Activated naive CD8-positive, alpha-beta T cell treated with anti-CD3 and anti-CD28 coated beads, Interleukin-2, amount 50 U/mL, for 24 hours (primary cell): ENCODE data around the gene BAAT.

Experiments used
- ATAC-seq: fragments of 150-1000 bp; cut with Tn5 transposase; one replicate; pipeline ENCODE4 v1.10.0; 2021
- DNase-seq: peaks from one replicate; pipeline ENCODE4 v3.0.0; 2021
- H3K27ac Mint-ChIP-seq: one replicate; pipeline ENCODE4 v1.8.0; 2021; ENCODE audit warnings: mild to moderate bottlenecking, mixed read lengths
- H3K27me3 Mint-ChIP-seq: one replicate; pipeline ENCODE4 v1.8.0; 2021; ENCODE audit warnings: mixed read lengths
- H3K36me3 Mint-ChIP-seq: one replicate; pipeline ENCODE4 v1.8.0; 2021; ENCODE audit warnings: low read depth, mixed read lengths
- H3K4me1 Mint-ChIP-seq: one replicate; pipeline ENCODE4 v1.8.0; 2021; ENCODE audit warnings: mixed read lengths
- H3K4me3 Mint-ChIP-seq: one replicate; pipeline ENCODE4 v1.8.0; 2021; ENCODE audit warnings: mild to moderate bottlenecking, moderate library complexity, mixed read lengths
- H3K9me3 Mint-ChIP-seq: one replicate; pipeline ENCODE4 v1.8.0; 2021; ENCODE audit warnings: mixed read lengths

BAAT gene

GRCh38 chr9:101383361-101383760 is 1.4 kb downstream of the BAAT start:
- no peak overlapping the region for H3K27ac Mint-ChIP-seq
- H3K27me3 Mint-ChIP-seq: peaks cover 3% of the 10 kb centered on the region
- H3K36me3 Mint-ChIP-seq: peaks cover 26% of the 10 kb centered on the region
- H3K4me3 Mint-ChIP-seq: no peak overlapping the region
- H3K4me1 Mint-ChIP-seq: no peaks in the 10 kb centered on the region
- no peak for DNase-seq
- peaks cover 11% of the 10 kb centered on the region for H3K9me3 Mint-ChIP-seq
- ATAC-seq: no peak

DNA sequence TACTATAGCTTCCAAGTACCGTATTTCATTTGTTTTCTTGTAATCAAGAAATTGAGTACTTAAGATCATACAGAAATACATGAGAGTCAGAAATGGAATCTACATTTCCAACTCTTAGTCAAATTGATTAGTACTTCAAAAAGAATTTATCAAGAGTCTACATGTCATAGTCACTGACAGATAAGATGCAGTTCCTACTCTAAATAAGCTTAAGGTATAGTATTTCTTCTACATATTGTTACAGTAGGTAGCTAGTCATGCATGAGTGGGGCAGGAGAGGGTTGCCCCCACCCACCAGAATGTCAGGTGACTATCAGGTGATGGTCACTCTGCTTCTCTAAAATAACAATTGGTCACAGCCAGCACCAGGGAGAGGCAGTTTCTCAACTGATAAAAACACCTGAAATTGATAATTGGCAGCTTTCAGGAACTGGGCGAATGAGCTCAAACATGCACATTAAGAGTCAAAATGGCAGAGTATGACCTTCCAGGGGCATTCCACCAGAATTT is 2.9 kb downstream of the BAAT start:
- ATAC-seq (no peak), DNase-seq (no peak)
- peaks cover 3% of the 10 kb centered on the region for H3K27me3 Mint-ChIP-seq
- H3K4me3 Mint-ChIP-seq: no peak overlapping the region
- peaks cover 11% of the 10 kb centered on the region for H3K9me3 Mint-ChIP-seq
- H3K4me1 Mint-ChIP-seq: no peaks in the 10 kb centered on the region
- peaks cover 16% of the 10 kb centered on the region for H3K36me3 Mint-ChIP-seq
- H3K27ac Mint-ChIP-seq: no peak overlapping the region

GRCh38 chr9:101381118-101381517 is 3.7 kb downstream of the BAAT start:
- DNase-seq (no peak), ATAC-seq (no peak)
- Mint-ChIP-seq H3K27me3 (peaks cover 3% of the 10 kb centered on the region), H3K36me3 (peaks cover 14% of the 10 kb centered on the region), H3K4me1 (no peaks in the 10 kb centered on the region), H3K9me3 (peaks cover 9% of the 10 kb centered on the region), H3K4me3 (no peak overlapping the region), H3K27ac (no peak overlapping the region)

GRCh38 chr9:101380295-101380694 is 4.5 kb downstream of the BAAT start:
- Mint-ChIP-seq H3K27ac (no peak overlapping the region), H3K27me3 (peaks cover 7% of the 10 kb centered on the region), H3K4me1 (no peaks in the 10 kb centered on the region), H3K4me3 (no peak overlapping the region), H3K9me3 (peaks cover 6% of the 10 kb centered on the region), H3K36me3 (peaks cover 8% of the 10 kb centered on the region)
- no peak for ATAC-seq
- no peak for DNase-seq

DNA sequence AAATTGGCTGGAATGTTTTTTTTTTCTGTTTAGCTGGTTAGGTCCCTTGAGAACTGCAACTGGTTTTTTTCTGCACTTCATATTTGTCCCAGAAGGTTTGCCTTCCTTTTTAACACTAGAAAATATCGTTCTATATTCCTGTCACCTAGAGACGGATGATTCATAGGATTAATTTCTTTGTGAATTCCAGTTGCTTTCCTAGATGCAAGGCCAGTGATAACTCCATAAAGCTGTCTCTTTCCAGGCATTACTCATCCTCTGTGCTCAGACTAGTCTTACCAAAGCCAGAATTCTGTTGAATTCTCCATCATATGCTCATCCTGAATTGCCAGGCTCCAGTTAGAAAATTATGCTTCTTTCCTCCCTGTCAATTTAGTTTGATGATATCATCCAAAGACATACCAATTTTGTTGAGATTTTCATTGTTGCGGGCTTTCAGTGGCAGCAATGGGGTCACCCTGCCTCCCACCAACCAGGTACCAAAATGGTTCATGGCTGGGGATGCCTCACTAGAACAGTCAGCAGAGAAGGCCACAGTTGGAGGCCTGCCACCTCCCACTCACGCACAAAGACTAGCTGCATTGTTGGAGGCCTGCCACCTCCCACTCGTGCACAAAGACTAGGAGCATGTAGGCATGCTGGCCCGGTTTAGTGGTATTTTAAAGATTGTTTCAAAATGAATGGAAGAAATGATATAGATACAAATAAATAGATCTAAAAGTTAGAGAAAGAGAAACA is 8.5 kb downstream of the BAAT start:
- no peak for DNase-seq
- no peak overlapping the region for H3K4me3 Mint-ChIP-seq

DNA sequence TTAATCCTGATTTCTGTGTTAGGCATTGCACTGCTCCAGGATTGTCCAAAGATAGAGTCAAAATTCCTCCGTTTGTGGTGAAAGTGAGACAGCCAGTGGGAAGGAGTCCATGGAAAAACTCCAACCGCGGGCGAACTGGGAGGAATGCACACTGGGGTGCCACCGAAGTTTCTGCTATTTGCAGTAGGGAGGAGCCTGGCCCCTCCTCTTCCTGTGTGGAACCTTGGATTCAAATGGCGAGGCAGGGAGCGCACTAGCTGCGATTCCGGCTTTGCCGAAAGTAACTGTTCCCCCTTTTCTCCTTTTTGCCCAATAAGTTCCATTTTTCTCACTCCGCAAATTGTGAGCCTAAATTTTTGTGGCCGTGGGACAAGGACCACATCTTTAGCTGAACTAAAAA is 9.3 kb downstream of the BAAT start:
- Mint-ChIP-seq H3K27me3 (peaks cover 10% of the 10 kb centered on the region), H3K4me1 (no peaks in the 10 kb centered on the region), H3K9me3 (no peaks in the 10 kb centered on the region), H3K4me3 (no peak overlapping the region), H3K36me3 (no peaks in the 10 kb centered on the region), H3K27ac (no peak overlapping the region)
- DNase-seq (no peak), ATAC-seq (no peak)

More for the DNA sequence above, 8.5 kb downstream of the BAAT start:
- ATAC-seq: no peak
- no peak overlapping the region for H3K27ac Mint-ChIP-seq
- no peaks in the 10 kb centered on the region for H3K36me3 Mint-ChIP-seq
- H3K4me1 Mint-ChIP-seq: no peaks in the 10 kb centered on the region
- H3K27me3 Mint-ChIP-seq: peaks cover 10% of the 10 kb centered on the region
- no peaks in the 10 kb centered on the region for H3K9me3 Mint-ChIP-seq

DNA sequence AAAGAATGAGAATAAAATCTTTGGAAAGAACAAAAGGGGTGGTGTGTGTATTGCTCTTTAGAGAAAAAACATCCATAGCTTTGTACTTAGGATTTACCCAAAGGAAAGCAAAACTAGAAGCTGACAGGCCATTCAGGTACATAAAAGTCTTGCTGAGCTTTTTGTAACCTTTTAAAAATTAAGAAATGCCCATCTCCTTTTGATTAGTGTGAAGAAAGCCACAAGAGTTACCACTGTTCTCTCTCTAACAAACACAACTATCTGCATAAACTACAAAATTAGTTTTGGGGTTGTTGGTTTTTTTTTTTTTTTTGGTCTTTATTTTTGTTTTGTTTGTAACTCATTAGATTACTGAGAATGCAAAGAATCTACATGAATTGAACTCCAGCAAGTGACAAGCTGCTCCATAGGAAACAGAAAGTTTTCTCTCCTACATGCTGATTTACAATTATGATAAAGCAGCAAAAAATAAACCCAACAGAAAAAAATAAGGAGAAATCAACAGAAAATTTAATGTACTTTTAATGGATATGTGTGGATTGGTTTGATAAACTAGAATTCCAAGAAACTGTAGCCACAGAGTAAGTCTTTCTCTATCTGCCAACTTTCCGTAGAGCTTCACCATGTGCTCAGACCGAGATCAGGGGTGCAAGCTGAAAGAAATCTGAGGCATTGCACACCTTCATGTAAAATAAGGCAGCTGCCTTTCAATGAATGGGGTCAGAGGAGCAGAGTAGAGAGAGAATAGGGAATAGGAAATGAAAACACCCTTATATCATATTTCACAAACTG is 12.3 kb downstream of the BAAT start:
- H3K27me3 Mint-ChIP-seq: peaks cover 7% of the 10 kb centered on the region
- no peaks in the 10 kb centered on the region for H3K4me1 Mint-ChIP-seq
- no peak overlapping the region for H3K27ac Mint-ChIP-seq
- no peak for DNase-seq
- no peaks in the 10 kb centered on the region for H3K9me3 Mint-ChIP-seq
- no peak overlapping the region for H3K4me3 Mint-ChIP-seq
- no peak for ATAC-seq
- no peaks in the 10 kb centered on the region for H3K36me3 Mint-ChIP-seq

DNA sequence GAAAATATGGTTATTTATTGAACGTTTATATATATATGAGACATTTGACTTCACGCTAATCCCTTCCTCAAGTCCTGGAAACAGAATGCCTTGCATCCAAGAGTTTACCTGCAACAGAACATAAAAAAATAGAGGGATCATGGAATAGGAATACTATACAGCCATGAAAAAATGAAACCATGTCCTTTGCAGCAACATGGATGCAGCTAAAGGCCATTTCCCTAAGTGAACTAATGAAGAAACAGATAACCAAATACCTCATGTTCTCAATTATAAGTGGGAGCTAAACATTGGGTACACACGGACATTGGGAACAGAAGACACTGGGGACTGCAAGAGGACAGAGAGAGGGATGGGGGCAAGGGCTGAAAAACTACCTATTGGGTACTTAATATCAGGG is 13.0 kb downstream of the BAAT start:
- peaks cover 9% of the 10 kb centered on the region for H3K27me3 Mint-ChIP-seq
- ATAC-seq (no peak), DNase-seq (no peak)
- no peak overlapping the region for H3K4me3 Mint-ChIP-seq
- no peaks in the 10 kb centered on the region for H3K4me1 Mint-ChIP-seq
- H3K36me3 Mint-ChIP-seq: no peaks in the 10 kb centered on the region
- no peaks in the 10 kb centered on the region for H3K9me3 Mint-ChIP-seq
- H3K27ac Mint-ChIP-seq: no peak overlapping the region

- H3K4me3 Mint-ChIP-seq: no peak overlapping the region
- no peaks in the 10 kb centered on the region for H3K9me3 Mint-ChIP-seq
- no peak overlapping the region for H3K27ac Mint-ChIP-seq
- H3K4me1 Mint-ChIP-seq: no peaks in the 10 kb centered on the region
- no peak for ATAC-seq
- H3K36me3 Mint-ChIP-seq: no peaks in the 10 kb centered on the region
- peaks cover 5% of the 10 kb centered on the region for H3K27me3 Mint-ChIP-seq
- DNase-seq: no peak
These were observed 14.8 kb downstream of the BAAT start for GRCh38 chr9:101369884-101370531.

- Mint-ChIP-seq H3K36me3 (no peaks in the 10 kb centered on the region), H3K27ac (no peak overlapping the region), H3K4me3 (no peak overlapping the region), H3K27me3 (peaks cover 5% of the 10 kb centered on the region), H3K4me1 (no peaks in the 10 kb centered on the region), H3K9me3 (no peaks in the 10 kb centered on the region)
- ATAC-seq: no peak
- no peak for DNase-seq
These were observed 15.5 kb downstream of the BAAT start for GRCh38 chr9:101369286-101369685.

DNA sequence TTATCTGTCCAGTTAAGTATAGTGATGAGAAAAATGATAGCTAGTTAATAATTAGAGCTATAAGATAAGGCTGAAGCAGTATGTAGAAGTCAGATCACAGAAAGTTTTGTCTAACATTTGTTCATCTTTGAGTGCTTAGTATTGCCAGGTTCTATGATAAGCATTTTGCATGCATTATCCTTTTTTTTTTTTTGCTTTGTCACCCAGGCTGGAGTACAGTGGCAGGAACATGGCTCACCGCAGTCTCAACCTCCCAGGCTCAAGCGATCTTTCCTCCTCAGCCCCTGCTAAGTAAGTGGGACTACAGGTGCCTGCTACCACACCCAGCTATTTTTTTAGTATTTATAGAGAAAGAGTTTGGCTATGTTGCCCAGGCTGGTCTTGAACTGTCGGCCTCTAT is 17.5 kb downstream of the BAAT start:
- Mint-ChIP-seq H3K36me3 (no peaks in the 10 kb centered on the region), H3K27ac (no peak overlapping the region), H3K4me3 (no peak overlapping the region), H3K27me3 (peaks cover 5% of the 10 kb centered on the region), H3K4me1 (no peaks in the 10 kb centered on the region), H3K9me3 (no peaks in the 10 kb centered on the region)
- no peak for ATAC-seq
- no peak for DNase-seq

GRCh38 chr9:101366038-101366756 is 18.6 kb downstream of the BAAT start:
- no peak for DNase-seq
- no peaks in the 10 kb centered on the region for H3K4me1 Mint-ChIP-seq
- no peaks in the 10 kb centered on the region for H3K36me3 Mint-ChIP-seq
- ATAC-seq: no peak
- peaks cover 2% of the 10 kb centered on the region for H3K27me3 Mint-ChIP-seq
- H3K9me3 Mint-ChIP-seq: no peaks in the 10 kb centered on the region
- no peak overlapping the region for H3K27ac Mint-ChIP-seq
- H3K4me3 Mint-ChIP-seq: no peak overlapping the region

- Mint-ChIP-seq H3K9me3 (no peaks in the 10 kb centered on the region), H3K27me3 (peaks cover 2% of the 10 kb centered on the region), H3K4me3 (no peak overlapping the region), H3K36me3 (no peaks in the 10 kb centered on the region), H3K27ac (no peak overlapping the region), H3K4me1 (no peaks in the 10 kb centered on the region)
- no peak for ATAC-seq
- DNase-seq: no peak
These were observed 19.6 kb downstream of the BAAT start for GRCh38 chr9:101365181-101365580.

GRCh38 chr9:101362450-101362849 is 22.4 kb downstream of the BAAT start:
- H3K27me3 Mint-ChIP-seq: peaks cover 2% of the 10 kb centered on the region
- H3K4me3 Mint-ChIP-seq: no peak overlapping the region
- H3K9me3 Mint-ChIP-seq: no peaks in the 10 kb centered on the region
- DNase-seq: no peak
- no peaks in the 10 kb centered on the region for H3K36me3 Mint-ChIP-seq
- no peak for ATAC-seq
- no peak overlapping the region for H3K27ac Mint-ChIP-seq
- H3K4me1 Mint-ChIP-seq: no peaks in the 10 kb centered on the region
